HEK293 (cell line): ENCODE measurements around the gene RNF123.

Experiments
- CTCF ChIP-seq: fragments of 450-650 bp; formaldehyde crosslinking; IDR thresholded peaks from 2 replicates; pipeline ENCODE4 v1.5.1; 2016; ENCODE audit warnings: missing biosample characterization, missing genetic modification characterization
- KLF7 ChIP-seq: fragments of 450-650 bp; formaldehyde crosslinking; IDR thresholded peaks from 2 replicates; pipeline ENCODE4 v1.5.1; 2016; ENCODE audit warnings: missing biosample characterization, missing genetic modification characterization, borderline replicate concordance
- YY1 ChIP-seq: fragments of 450-650 bp; formaldehyde crosslinking; IDR thresholded peaks from 2 replicates; pipeline ENCODE4 v1.5.1; 2018; ENCODE audit warnings: missing biosample characterization, missing genetic modification characterization
- ZBTB11 ChIP-seq: fragments of 450-650 bp; formaldehyde crosslinking; conservative IDR thresholded peaks from 2 replicates; pipeline ENCODE4 v1.5.1; 2016; ENCODE audit warnings: low read depth, missing biosample characterization, missing genetic modification characterization
- ZNF114 ChIP-seq: fragments of 450-650 bp; formaldehyde crosslinking; IDR thresholded peaks from 2 replicates; pipeline ENCODE4 v1.5.0; 2017; ENCODE audit warnings: missing biosample characterization, missing genetic modification characterization
- ZNF148 ChIP-seq: fragments of 450-650 bp; formaldehyde crosslinking; IDR thresholded peaks from 2 replicates; pipeline ENCODE4 v1.5.0; 2017; ENCODE audit warnings: missing biosample characterization, missing genetic modification characterization, borderline replicate concordance
- ZNF184 ChIP-seq: fragments of 450-650 bp; IDR thresholded peaks from 2 replicates; pipeline ENCODE4 v1.5.1; 2018; ENCODE audit warnings: missing biosample characterization, mild to moderate bottlenecking, missing genetic modification characterization
- ZNF239 ChIP-seq: fragments of 450-650 bp; formaldehyde crosslinking; IDR thresholded peaks from 2 replicates; pipeline ENCODE4 v1.5.1; 2016; ENCODE audit warnings: missing biosample characterization, missing genetic modification characterization
- ZNF37A ChIP-seq: fragments of 450-650 bp; IDR thresholded peaks from 2 replicates; pipeline ENCODE4 v1.5.1; 2018; ENCODE audit warnings: missing biosample characterization, missing genetic modification characterization
- ZNF623 ChIP-seq: fragments of 450-650 bp; formaldehyde crosslinking; IDR thresholded peaks from 2 replicates; pipeline ENCODE4 v1.5.1; 2016; ENCODE audit warnings: missing biosample characterization, missing genetic modification characterization

GRCh38 chr3:49718858-49719213 lies 29.5 kb downstream of the RNF123 start:
- TF ChIP-seq ZNF114 (no peak), ZNF37A (no peak), ZNF623 (no peak), CTCF (tag by site-specific recombination) (no peak), ZNF148 (tag by site-specific recombination) (no peak), ZNF184 (tag by site-specific recombination) (no peak), ZBTB11 (tag by site-specific recombination) (no peak), KLF7 (tag by site-specific recombination) (no peak), ZNF239 (tag by site-specific recombination) (no peak), YY1 (no peak)
